KMS-11 (cell line): ENCODE data around the gene C10orf62.
"Not testable (repeated sequence)": the region's sequence is repeated elsewhere in the genome, so short reads cannot be mapped to it uniquely, and the experiment has no call there.

Experiments used
- H2AFZ ChIP-seq: fragments of 200-600 bp; sonication (generic); 2 replicates; pipeline ENCODE4 v1.6.1; 2016; ENCODE audit warnings: antibody characterized with exemption, mixed run types, low read depth
- H3K27ac ChIP-seq: fragments of 200-600 bp; sonication (generic); 2 replicates; pipeline ENCODE4 v1.6.1; 2016; ENCODE audit warnings: mild to moderate bottlenecking, mixed run types
- H3K27me3 ChIP-seq: fragments of 200-600 bp; sonication (generic); 2 replicates; pipeline ENCODE4 v1.6.1; 2017; ENCODE audit warnings: mild to moderate bottlenecking, low read depth, mixed run types, moderate library complexity; ENCODE audit not compliant: insufficient read depth
- H3K36me3 ChIP-seq: fragments of 200-600 bp; sonication (generic); 2 replicates; pipeline ENCODE4 v1.6.1; 2017; ENCODE audit warnings: mild to moderate bottlenecking, mixed run types; ENCODE audit not compliant: insufficient read depth
- H3K4me1 ChIP-seq: fragments of 200-600 bp; sonication (generic); 2 replicates; pipeline ENCODE4 v1.6.1; 2016; ENCODE audit warnings: mild to moderate bottlenecking, low read depth, mixed run types; ENCODE audit not compliant: poor library complexity, severe bottlenecking
- H3K4me2 ChIP-seq: fragments of 200-600 bp; sonication (generic); 2 replicates; pipeline ENCODE4 v1.7.0; 2016; ENCODE audit warnings: mild to moderate bottlenecking, mixed run types
- H3K4me3 ChIP-seq: fragments of 200-600 bp; sonication (generic); IDR thresholded peaks from 2 replicates; pipeline ENCODE4 v1.6.1; 2017; ENCODE audit warnings: low read depth, low read length, mixed read lengths; ENCODE audit not compliant: insufficient read depth
- H3K79me2 ChIP-seq: fragments of 200-600 bp; sonication (generic); 2 replicates; pipeline ENCODE4 v1.6.1; 2016; ENCODE audit warnings: low read depth, mixed run types; ENCODE audit not compliant: insufficient read depth
- H3K9ac ChIP-seq: fragments of 200-600 bp; sonication (generic); 2 replicates; pipeline ENCODE4 v1.6.1; 2016; ENCODE audit warnings: mild to moderate bottlenecking, mixed run types
- H4K20me1 ChIP-seq: fragments of 200-600 bp; sonication (generic); 2 replicates; pipeline ENCODE4 v1.6.1; 2016; ENCODE audit warnings: mild to moderate bottlenecking, mixed run types; ENCODE audit not compliant: insufficient read depth
- CTCF ChIP-seq: fragments of 200-600 bp; sonication (generic); conservative IDR thresholded peaks from 2 replicates; pipeline ENCODE4 v1.6.1; 2017; ENCODE audit warnings: low read depth, mild to moderate bottlenecking, antibody characterized with exemption, low read length, moderate library complexity, mixed read lengths

Gene C10orf62

GRCh38 chr10:97549587-97550322 is 39.8 kb upstream of the C10orf62 start:
- no peak overlapping the region for H3K4me2 ChIP-seq
- H3K4me3 ChIP-seq: no peak overlapping the region
- TF ChIP-seq CTCF: no peak
- no peak overlapping the region for H2AFZ ChIP-seq
- no peaks in the 10 kb centered on the region for H3K27me3 ChIP-seq
- H4K20me1 ChIP-seq: no peaks in the 10 kb centered on the region
- H3K79me2 ChIP-seq: no peaks in the 10 kb centered on the region
- no peak overlapping the region for H3K27ac ChIP-seq
- peaks cover 9% of the 10 kb centered on the region for H3K4me1 ChIP-seq
- H3K9ac ChIP-seq: no peak overlapping the region
- no peaks in the 10 kb centered on the region for H3K36me3 ChIP-seq

GRCh38 chr10:97550336-97551149 is 39.0 kb upstream of the C10orf62 start:
- H3K4me3 ChIP-seq: no peak overlapping the region
- no peaks in the 10 kb centered on the region for H3K79me2 ChIP-seq
- H2AFZ ChIP-seq: no peak overlapping the region
- TF ChIP-seq CTCF: no peak
- H3K27me3 ChIP-seq: no peaks in the 10 kb centered on the region
- H4K20me1 ChIP-seq: no peaks in the 10 kb centered on the region
- H3K9ac ChIP-seq: no peak overlapping the region
- no peak overlapping the region for H3K4me2 ChIP-seq
- no peak overlapping the region for H3K27ac ChIP-seq
- H3K4me1 ChIP-seq: peaks cover 9% of the 10 kb centered on the region
- no peaks in the 10 kb centered on the region for H3K36me3 ChIP-seq

- Histone ChIP-seq H3K9ac (no peak overlapping the region), H3K4me3 (no peak overlapping the region), H3K27ac (no peak overlapping the region), H4K20me1 (no peaks in the 10 kb centered on the region), H2AFZ (no peak overlapping the region), H3K36me3 (no peaks in the 10 kb centered on the region), H3K4me2 (no peak overlapping the region), H3K79me2 (no peaks in the 10 kb centered on the region), H3K27me3 (no peaks in the 10 kb centered on the region), H3K4me1 (peaks cover 9% of the 10 kb centered on the region)
- TF ChIP-seq CTCF: no peak
Observed at GRCh38 chr10:97551271-97551670, 38.2 kb upstream of the C10orf62 start.

- Histone ChIP-seq H3K4me2 (no peak overlapping the region), H3K27ac (no peak overlapping the region), H3K4me1 (peaks cover 9% of the 10 kb centered on the region), H4K20me1 (no peaks in the 10 kb centered on the region), H3K9ac (no peak overlapping the region), H2AFZ (peak overlapping the region; percentile 27; the same call in 1 of the 2 replicates), H3K79me2 (no peaks in the 10 kb centered on the region), H3K4me3 (no peak overlapping the region), H3K27me3 (no peaks in the 10 kb centered on the region), H3K36me3 (no peaks in the 10 kb centered on the region)
- TF ChIP-seq CTCF: peak; percentile 64
Observed at GRCh38 chr10:97553575-97554031, 35.9 kb upstream of the C10orf62 start.

- not testable (repeated sequence) for H3K27me3 ChIP-seq, H3K9ac ChIP-seq, H3K27ac ChIP-seq, H3K79me2 ChIP-seq, H2AFZ ChIP-seq, H3K4me2 ChIP-seq, H3K4me1 ChIP-seq, H3K4me3 ChIP-seq, H4K20me1 ChIP-seq, H3K36me3 ChIP-seq
Observed at GRCh38 chr10:97554336-97554735, 35.2 kb upstream of the C10orf62 start.

- not testable (repeated sequence) for H3K4me2 ChIP-seq
Observed at GRCh38 chr10:97555541-97555940, 34.0 kb upstream of the C10orf62 start.

More at GRCh38 chr10:97555541-97555940, 34.0 kb upstream of the C10orf62 start:
- not testable (repeated sequence) for H3K27ac ChIP-seq, H3K4me3 ChIP-seq, H3K36me3 ChIP-seq, H3K79me2 ChIP-seq, H3K9ac ChIP-seq, H4K20me1 ChIP-seq, H3K4me1 ChIP-seq, H3K27me3 ChIP-seq, H2AFZ ChIP-seq
